H9 (cell line): ENCODE results near the gene GGCT. TPM values are rescaled to one million over a fixed set of nuclear protein-coding genes. Genes with fewer than 3 reads are reported as not detected.

Source experiments
- DNase-seq: peaks from one replicate; pipeline ENCODE4 v3.0.0-alpha.2; 2017
- H2AFZ ChIP-seq: one replicate; pipeline ENCODE4 v1.6.1; 2013; ENCODE audit warnings: mild to moderate bottlenecking, low read length, control low read depth, moderate library complexity
- H2AK5ac ChIP-seq: 2 replicates; pipeline ENCODE4 v1.6.1; 2013; ENCODE audit warnings: low read length, control low read depth, mixed read lengths; ENCODE audit not compliant: insufficient read length
- H2BK120ac ChIP-seq: one replicate; pipeline ENCODE4 v1.6.1; 2013; ENCODE audit warnings: low read depth, mild to moderate bottlenecking, low read length, control low read depth, inconsistent platforms; ENCODE audit not compliant: poor library complexity, severe bottlenecking
- H2BK12ac ChIP-seq: 2 replicates; pipeline ENCODE4 v1.6.1; 2013; ENCODE audit warnings: low read length, control low read depth, mixed read lengths, low read depth; ENCODE audit not compliant: insufficient read length
- H2BK15ac ChIP-seq: 2 replicates; pipeline ENCODE4 v1.6.1; 2013; ENCODE audit warnings: low read depth, low read length, control low read depth
- H2BK20ac ChIP-seq: one replicate; pipeline ENCODE4 v1.6.1; 2013; ENCODE audit warnings: low read depth, mild to moderate bottlenecking, low read length, control low read depth, inconsistent platforms; ENCODE audit not compliant: poor library complexity, severe bottlenecking
- H2BK5ac ChIP-seq: 2 replicates; pipeline ENCODE4 v1.6.1; 2013; ENCODE audit warnings: low read length, control low read depth, mixed read lengths; ENCODE audit not compliant: insufficient read length
- H3K14ac ChIP-seq: 2 replicates; pipeline ENCODE4 v1.6.1; 2013; ENCODE audit warnings: low read length, control low read depth; ENCODE audit not compliant: insufficient read depth
- H3K18ac ChIP-seq: 2 replicates; pipeline ENCODE4 v1.6.1; 2013; ENCODE audit warnings: low read depth, mild to moderate bottlenecking, mixed read lengths, low read length, control low read depth; ENCODE audit not compliant: insufficient read length
- H3K23ac ChIP-seq: 2 replicates; pipeline ENCODE4 v1.6.1; 2013; ENCODE audit warnings: low read length, control low read depth, mixed read lengths, low read depth; ENCODE audit not compliant: insufficient read length
- H3K23me2 ChIP-seq: 2 replicates; pipeline ENCODE4 v1.6.1; 2013; ENCODE audit warnings: low read depth, mild to moderate bottlenecking, mixed read lengths, low read length, control low read depth; ENCODE audit not compliant: insufficient read length, poor library complexity, severe bottlenecking
- H3K27ac ChIP-seq: 2 replicates; pipeline ENCODE4 v1.5.1; 2013; ENCODE audit warnings: low read length, control low read depth, mixed read lengths, low read depth; ENCODE audit not compliant: insufficient read length
- H3K27me3 ChIP-seq: 2 replicates; pipeline ENCODE4 v1.6.1; 2013; ENCODE audit warnings: low read length, control low read depth, inconsistent platforms; ENCODE audit not compliant: insufficient read depth
- H3K4ac ChIP-seq: 2 replicates; pipeline ENCODE4 v1.6.1; 2013; ENCODE audit warnings: low read depth, mild to moderate bottlenecking, control low read depth, inconsistent platforms, low read length, moderate library complexity
- H3K4me1 ChIP-seq: 2 replicates; pipeline ENCODE4 v1.6.1; 2013; ENCODE audit warnings: low read length, control low read depth, inconsistent platforms; ENCODE audit not compliant: insufficient read depth
- H3K4me2 ChIP-seq: 2 replicates; pipeline ENCODE4 v1.6.1; 2013; ENCODE audit warnings: low read length, control low read depth, mixed read lengths; ENCODE audit not compliant: insufficient read length, insufficient read depth
- H3K56ac ChIP-seq: 2 replicates; pipeline ENCODE4 v1.6.1; 2013; ENCODE audit warnings: low read depth, mild to moderate bottlenecking, mixed read lengths, low read length, control low read depth; ENCODE audit not compliant: insufficient read length
- H3K79me1 ChIP-seq: 2 replicates; pipeline ENCODE4 v1.6.1; 2013; ENCODE audit warnings: low read depth, mild to moderate bottlenecking, moderate library complexity, low read length, control low read depth, inconsistent platforms; ENCODE audit not compliant: insufficient read depth, poor library complexity, severe bottlenecking
- H3K79me2 ChIP-seq: 2 replicates; pipeline ENCODE4 v1.6.1; 2013; ENCODE audit warnings: low read length, control low read depth, inconsistent platforms; ENCODE audit not compliant: insufficient read depth
- H3K9ac ChIP-seq: 2 replicates; pipeline ENCODE4 v1.6.1; 2013; ENCODE audit warnings: low read length, control low read depth, mixed read lengths; ENCODE audit not compliant: insufficient read length; ENCODE audit errors: extremely low read depth
- H3K9me3 ChIP-seq: one replicate; pipeline ENCODE4 v1.6.1; 2013; ENCODE audit warnings: low read depth, low read length, inconsistent platforms; ENCODE audit not compliant: control insufficient read depth
- H3T11ph ChIP-seq: one replicate; pipeline ENCODE4 v1.6.1; 2013; ENCODE audit warnings: mild to moderate bottlenecking, low read length, control low read depth, inconsistent platforms
- H4K20me1 ChIP-seq: one replicate; pipeline ENCODE4 v1.6.1; 2013; ENCODE audit not compliant: control insufficient read depth, insufficient read length, insufficient read depth
- H4K5ac ChIP-seq: 2 replicates; pipeline ENCODE4 v1.6.1; 2013; ENCODE audit warnings: low read depth, mild to moderate bottlenecking, mixed read lengths, low read length, control low read depth; ENCODE audit not compliant: insufficient read length
- H4K8ac ChIP-seq: replicated peaks from 2 replicates; pipeline ENCODE4 v1.6.1; 2013; ENCODE audit warnings: low read length, control low read depth, mixed read lengths, low read depth; ENCODE audit not compliant: insufficient read length
- H4K91ac ChIP-seq: 2 replicates; pipeline ENCODE4 v1.6.1; 2013; ENCODE audit warnings: low read depth, mild to moderate bottlenecking, moderate library complexity, mixed read lengths, low read length, control low read depth; ENCODE audit not compliant: insufficient read length
- H3K27ac Mint-ChIP-seq, 3 experiments: 2 replicates in 2 of 3; 3 replicates in 1 of 3; pipeline ENCODE4 v1.8.0; 2020 to 2021; ENCODE audit warnings: mixed read lengths in 3 of 3, mild to moderate bottlenecking in 1 of 3, moderate library complexity in 1 of 3
- H3K27me3 Mint-ChIP-seq: 2 replicates; pipeline ENCODE4 v1.8.0; 2021; ENCODE audit warnings: low read depth, mild to moderate bottlenecking, moderate library complexity, mixed read lengths
- H3K36me3 Mint-ChIP-seq, 3 experiments: 2 replicates in 2 of 3; 3 replicates in 1 of 3; pipeline ENCODE4 v1.8.0; 2020 to 2021; ENCODE audit warnings: low read depth in 3 of 3, mixed read lengths in 3 of 3; ENCODE audit not compliant: insufficient read depth in 1 of 3
- H3K4me1 Mint-ChIP-seq, 2 experiments: 2 replicates each; pipeline ENCODE4 v1.8.0; 2020; ENCODE audit warnings: mixed read lengths in 2 of 2
- H3K4me3 Mint-ChIP-seq, 2 experiments: 2 replicates in 1 of 2; 3 replicates in 1 of 2; pipeline ENCODE4 v1.8.0; 2020 to 2021; ENCODE audit warnings: mild to moderate bottlenecking in 2 of 2, mixed read lengths in 2 of 2, moderate library complexity in 1 of 2
- H3K9me3 Mint-ChIP-seq, 2 experiments: 2 replicates in 1 of 2; 3 replicates in 1 of 2; pipeline ENCODE4 v1.8.0; 2020; ENCODE audit warnings: mild to moderate bottlenecking in 2 of 2, mixed read lengths in 2 of 2, moderate library complexity in 1 of 2
- WGBS: extraction: QIAGEN DNeasy Blood & Tissue Kit; methylation state at CpG from one replicate; pipeline ENCODE4 v1.1.7; 2013; ENCODE audit warnings: missing lambda C conversion rate, low lambda C conversion rate, mixed read lengths; ENCODE audit not compliant: insufficient read length; ENCODE audit errors: extremely low coverage; 5-methylcytosine and 5-hydroxymethylcytosine counted together
- total RNA-seq: library from RNA; stranded (reverse); gene quantifications from 2 replicates; pipeline ENCODE4 v1.2.1, GENCODE V29; 2021
- TF ChIP-seq, protein P1 (sequence below): fragments of 200-600 bp; sonication (generic); conservative IDR thresholded peaks from 3 replicates; pipeline ENCODE4 v1.8.0; 2021; ENCODE audit warnings: antibody characterized with exemption, mild to moderate bottlenecking

Gene GGCT
- total RNA-seq, 1 experiment from 2014 or later = 84.9 TPM

- Mint-ChIP-seq H3K9me3 (peaks cover 0 to 5% of the 10 kb centered on the region in 2 experiments; a peak in 3 of 5 replicates), H3K4me3 (no peak overlapping the region), H3K4me1 (peaks cover 15 to 18% of the 10 kb centered on the region in 2 experiments), H3K27ac (no peak overlapping the region), H3K36me3 (no peaks in the 10 kb centered on the region; a peak in 2 of 7 replicates), H3K27me3 (peaks cover 1% of the 10 kb centered on the region; the same call in 1 of the 2 replicates)
- H3K4me1 ChIP-seq = no peaks in the 10 kb centered on the region
- H4K5ac ChIP-seq = no peak overlapping the region
- no peak overlapping the region for H2AFZ ChIP-seq
- no peak overlapping the region for H2BK120ac ChIP-seq
- no peak overlapping the region for H2BK12ac ChIP-seq
- H3T11ph ChIP-seq = no peak overlapping the region
- WGBS = no CpG with 5 or more reads among the region's 3 CpGs
- no peak overlapping the region for H3K23ac ChIP-seq
- no peak overlapping the region for H3K27ac ChIP-seq
- H2BK15ac ChIP-seq = no peak overlapping the region
- no peak overlapping the region for H3K56ac ChIP-seq
- no peaks in the 10 kb centered on the region for H4K20me1 ChIP-seq
- no peak overlapping the region for H3K14ac ChIP-seq
- H3K23me2 ChIP-seq = no peaks in the 10 kb centered on the region
- no peak overlapping the region for H4K8ac ChIP-seq
- DNase-seq = no peak
- H3K9me3 ChIP-seq = no peaks in the 10 kb centered on the region
- H2BK5ac ChIP-seq = no peak overlapping the region
- no peak overlapping the region for H3K9ac ChIP-seq
- H3K79me2 ChIP-seq = no peaks in the 10 kb centered on the region
- no peaks in the 10 kb centered on the region for H3K27me3 ChIP-seq
- no peak overlapping the region for H3K4me2 ChIP-seq
- H3K18ac ChIP-seq = no peak overlapping the region
- no peaks in the 10 kb centered on the region for H3K79me1 ChIP-seq
- no peak overlapping the region for H2BK20ac ChIP-seq
- H2AK5ac ChIP-seq = no peak overlapping the region
- TF ChIP-seq, protein P1, sequence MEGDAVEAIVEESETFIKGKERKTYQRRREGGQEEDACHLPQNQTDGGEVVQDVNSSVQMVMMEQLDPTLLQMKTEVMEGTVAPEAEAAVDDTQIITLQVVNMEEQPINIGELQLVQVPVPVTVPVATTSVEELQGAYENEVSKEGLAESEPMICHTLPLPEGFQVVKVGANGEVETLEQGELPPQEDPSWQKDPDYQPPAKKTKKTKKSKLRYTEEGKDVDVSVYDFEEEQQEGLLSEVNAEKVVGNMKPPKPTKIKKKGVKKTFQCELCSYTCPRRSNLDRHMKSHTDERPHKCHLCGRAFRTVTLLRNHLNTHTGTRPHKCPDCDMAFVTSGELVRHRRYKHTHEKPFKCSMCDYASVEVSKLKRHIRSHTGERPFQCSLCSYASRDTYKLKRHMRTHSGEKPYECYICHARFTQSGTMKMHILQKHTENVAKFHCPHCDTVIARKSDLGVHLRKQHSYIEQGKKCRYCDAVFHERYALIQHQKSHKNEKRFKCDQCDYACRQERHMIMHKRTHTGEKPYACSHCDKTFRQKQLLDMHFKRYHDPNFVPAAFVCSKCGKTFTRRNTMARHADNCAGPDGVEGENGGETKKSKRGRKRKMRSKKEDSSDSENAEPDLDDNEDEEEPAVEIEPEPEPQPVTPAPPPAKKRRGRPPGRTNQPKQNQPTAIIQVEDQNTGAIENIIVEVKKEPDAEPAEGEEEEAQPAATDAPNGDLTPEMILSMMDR = no peak
- H4K91ac ChIP-seq = no peak overlapping the region
- H3K4ac ChIP-seq = no peak overlapping the region
Measured at GRCh38 chr7:30553546-30553945, 48.9 kb upstream of the GGCT start.
